GM19240 (cell line): ENCODE measurements around the gene ITGA1.

ENCODE experiments used
- DNase-seq: peaks from one replicate; pipeline ENCODE4 v3.0.0; 2011; ENCODE audit warnings: low spot score; ENCODE audit not compliant: insufficient read length

ITGA1 gene

DNA sequence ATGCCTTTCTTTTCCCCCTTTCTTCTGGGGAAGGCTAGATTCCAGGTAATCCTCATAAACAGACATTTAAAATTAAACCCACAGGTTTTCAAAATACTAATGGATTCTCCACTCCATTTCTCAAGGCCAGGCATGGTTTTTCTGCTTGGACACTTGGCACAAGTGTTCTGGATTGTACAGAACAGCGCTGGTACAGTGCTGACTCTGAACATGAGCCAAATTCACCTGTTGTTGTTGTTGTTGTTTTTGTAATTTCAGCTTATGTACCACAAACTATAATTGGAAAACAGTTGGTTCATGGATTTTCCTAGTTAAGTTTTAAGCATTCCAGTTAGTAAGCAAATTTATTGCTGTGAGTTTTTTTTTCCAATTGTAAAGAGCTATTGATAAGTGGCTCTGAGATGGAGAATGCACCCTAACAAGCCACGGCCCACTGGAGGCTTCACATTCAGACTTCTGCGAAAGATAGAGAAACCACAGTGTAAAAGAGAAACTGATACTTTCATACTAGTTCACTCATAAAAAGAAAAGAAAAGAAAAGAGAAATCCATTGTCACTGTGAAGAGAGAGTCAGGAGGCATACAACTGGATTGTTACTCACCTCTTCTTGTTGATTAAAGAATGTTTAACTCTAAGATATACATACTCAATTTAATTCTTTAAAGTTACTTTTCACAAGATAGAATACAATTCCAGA is 16.2 kb upstream of the ITGA1 start:
- no peak for DNase-seq

DNA sequence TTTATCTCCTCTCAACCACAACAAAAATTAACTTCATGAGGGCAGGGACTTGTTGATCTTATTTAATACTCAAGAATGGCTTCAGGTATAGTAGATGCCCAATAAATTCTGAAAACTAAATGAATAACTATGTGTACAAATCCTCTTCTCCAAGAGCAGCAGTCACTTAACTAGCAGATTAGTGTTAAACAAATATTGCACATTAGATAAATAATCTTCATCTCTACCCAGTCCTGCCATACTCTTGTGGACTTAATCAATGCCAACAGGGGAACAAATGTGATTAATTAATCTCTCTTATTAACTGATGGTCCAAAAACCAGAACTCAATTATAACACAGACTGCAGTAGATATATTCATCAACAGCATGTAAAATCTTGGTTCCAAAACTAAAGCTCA is 15.0 kb upstream of the ITGA1 start:
- no peak for DNase-seq

DNA sequence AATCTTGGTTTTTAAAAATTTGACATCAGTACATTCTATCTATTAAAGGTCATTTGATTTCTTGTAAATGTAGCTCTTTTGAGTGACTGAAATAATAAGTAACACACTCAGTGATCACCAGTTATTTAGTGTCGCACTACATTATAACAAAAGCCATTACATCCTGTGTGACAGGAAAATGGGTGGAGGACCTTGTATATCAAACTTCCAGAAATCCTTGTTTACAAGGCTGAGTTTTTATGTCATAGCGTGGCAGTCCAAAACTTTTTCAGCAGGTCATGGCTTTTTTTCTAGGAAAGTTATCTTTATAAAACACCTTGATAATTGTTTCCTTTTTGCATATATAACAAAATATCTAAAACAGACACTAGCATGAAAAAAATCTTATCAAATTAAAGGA is 14.4 kb upstream of the ITGA1 start:
- no peak for DNase-seq

DNA sequence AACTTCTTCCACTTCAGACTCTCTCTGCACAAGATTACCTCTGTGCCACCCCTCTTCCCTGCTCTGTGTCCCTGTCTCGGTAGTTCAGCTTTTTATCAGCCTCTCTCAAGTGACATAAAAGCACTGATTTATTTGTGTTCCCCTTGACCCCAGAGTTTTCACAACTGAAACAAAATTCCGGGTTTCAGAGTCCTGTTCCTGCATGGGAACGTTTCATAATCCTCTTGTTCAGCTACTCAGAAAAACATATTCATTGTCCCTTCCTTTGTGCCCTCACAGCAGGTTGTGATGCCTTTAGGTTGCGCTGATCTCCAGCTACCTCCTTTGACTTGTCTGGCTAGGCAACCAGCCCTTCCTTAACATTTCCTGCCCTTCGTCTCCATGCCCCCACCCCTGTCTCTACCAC is 13.7 kb upstream of the ITGA1 start:
- DNase-seq, result no peak

DNA sequence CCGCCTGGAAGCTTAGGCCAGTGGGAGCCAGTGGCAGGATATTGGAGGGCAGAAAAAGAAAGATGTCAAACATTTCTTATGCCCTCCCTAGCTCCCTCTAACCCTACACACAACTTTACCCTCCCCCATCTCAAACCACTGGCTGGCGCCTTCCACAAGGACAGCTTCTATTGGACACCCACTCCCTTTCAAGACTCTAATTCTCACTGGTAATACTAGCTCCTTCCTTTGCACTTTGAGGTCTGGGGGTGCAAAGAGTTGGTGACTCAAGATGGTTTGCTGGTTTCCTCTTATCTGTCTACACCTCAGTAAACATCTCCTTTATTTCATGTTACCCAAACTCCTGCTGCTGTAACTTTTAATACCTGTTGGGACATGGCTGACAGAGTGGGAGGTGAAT is 11.6 kb upstream of the ITGA1 start:
- DNase-seq, result no peak

DNA sequence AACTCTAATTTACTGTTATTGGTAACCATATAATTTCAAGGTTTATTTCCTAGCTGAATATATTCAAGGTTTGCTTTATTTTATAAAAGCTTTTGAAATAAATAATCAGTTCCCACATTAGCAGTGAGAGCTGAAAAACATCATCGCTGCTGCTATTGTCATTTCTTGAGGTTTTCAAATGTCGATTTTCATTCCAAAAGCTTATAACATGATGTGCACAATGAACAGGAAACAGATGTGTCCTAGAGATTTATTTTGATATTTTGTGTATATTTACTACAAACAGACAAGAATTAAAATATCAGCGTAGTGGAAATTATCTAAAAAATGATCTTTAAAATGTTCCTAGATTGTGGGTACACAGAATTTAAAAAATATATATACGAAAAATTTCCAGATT is 10.5 kb upstream of the ITGA1 start:
- no peak for DNase-seq

DNA sequence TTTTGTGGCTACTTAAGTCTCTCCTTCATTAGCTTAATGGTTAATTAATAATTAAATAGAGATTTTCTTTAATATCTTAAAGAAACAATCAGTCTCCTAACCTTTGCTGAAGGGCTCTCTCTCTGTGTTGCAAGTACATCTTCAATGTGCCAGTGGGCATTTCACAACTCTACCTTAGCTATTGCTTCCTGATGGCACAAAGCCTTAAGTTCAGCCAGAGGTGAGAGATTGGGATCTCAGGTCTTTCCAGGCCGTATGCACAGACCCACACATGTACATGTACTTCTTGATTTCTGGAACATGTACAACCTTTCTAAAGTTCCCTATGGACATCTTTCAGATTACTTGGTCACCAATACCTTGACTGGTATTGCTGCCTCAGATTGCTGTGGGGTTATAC is 8.9 kb upstream of the ITGA1 start:
- DNase-seq, result no peak

DNA sequence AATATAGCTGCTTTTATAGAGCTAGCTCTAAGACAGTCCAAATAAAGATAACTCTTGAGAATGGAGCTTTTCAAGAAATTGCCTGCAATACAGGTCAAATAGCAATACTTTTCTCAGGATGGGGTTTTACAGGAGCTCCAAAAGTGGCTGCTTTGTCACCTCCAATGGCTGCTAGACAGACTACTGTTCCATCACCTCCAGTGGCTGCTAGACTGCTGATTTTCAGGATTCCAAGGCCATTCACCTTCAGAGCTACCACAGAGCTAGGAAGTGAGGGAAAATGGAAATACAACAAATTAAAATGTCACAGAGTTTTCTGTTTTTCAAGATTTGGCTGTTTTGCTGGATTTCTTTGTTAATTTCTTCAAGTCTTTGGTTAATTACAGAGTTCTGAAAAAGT is 8.5 kb upstream of the ITGA1 start:
- no peak for DNase-seq

DNA sequence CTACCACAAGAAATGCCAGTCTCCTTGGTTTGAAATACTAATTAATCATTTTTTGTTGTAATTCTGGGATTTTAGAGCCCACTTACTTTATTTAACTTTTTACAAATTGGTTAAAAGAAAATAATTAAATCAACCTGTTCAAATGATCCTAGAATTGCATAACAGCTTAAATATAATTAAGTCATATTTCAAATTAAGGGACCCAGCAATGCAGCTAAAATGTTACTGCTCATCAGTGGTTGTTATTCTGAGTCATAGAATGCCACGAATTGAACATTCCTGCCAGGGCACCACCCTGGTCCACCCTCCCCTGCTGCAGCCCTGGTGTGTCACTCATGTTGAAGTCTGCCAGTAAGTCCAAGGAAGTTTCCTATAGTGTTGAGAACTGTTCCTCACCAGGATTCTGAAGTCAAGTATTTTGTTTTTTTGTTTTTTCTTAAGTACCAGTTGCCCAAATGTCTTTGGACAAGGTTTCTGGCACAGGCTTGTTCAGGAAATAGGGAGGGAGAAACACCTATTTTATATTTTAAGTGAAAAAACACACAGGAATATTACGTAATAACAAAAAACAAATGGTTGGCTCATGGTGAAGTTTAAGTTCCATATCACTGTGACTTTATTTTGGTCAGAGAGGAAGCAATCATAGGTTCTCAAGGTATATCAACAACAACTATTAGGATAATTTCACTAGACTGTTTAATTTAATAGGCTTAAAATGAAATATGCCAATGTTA is 4.3 kb upstream of the ITGA1 start:
- no peak for DNase-seq

DNA sequence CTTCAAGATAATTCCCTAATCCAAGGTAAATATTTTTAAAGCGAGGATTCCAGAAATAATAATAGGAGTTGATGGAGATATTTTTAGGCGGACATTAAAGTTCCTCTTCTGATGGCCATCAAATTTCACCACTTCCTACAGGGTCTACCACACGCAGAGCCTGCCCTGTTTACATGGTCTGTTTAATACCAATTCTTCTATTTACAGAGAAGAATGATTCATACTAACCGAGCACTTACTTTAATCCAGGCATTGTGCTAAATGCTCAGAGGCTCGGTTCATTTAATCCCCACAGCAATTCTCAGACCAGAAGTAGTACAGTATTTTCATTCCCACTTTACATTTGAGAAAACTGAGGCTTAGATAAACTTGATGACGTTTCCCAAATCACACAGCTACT is 3.0 kb upstream of the ITGA1 start:
- no peak for DNase-seq

DNA sequence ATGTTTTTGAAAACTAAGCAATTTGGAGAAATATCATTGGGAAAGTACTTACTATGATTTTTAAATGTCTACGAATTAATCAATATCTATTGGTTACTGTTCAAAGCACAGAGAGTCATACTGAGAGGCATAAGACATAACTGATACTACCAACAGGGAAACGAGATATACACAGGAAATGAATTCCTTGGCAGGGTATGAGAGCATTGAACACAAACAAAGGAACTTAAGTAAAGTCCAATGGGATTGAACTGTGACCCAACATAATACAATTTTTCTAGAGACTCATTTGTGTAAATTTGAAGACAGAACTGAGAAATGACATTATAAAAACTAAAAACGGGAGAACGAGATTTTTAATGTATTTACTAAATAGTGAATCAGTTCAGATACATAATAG is 1.3 kb upstream of the ITGA1 start:
- no peak for DNase-seq

DNA sequence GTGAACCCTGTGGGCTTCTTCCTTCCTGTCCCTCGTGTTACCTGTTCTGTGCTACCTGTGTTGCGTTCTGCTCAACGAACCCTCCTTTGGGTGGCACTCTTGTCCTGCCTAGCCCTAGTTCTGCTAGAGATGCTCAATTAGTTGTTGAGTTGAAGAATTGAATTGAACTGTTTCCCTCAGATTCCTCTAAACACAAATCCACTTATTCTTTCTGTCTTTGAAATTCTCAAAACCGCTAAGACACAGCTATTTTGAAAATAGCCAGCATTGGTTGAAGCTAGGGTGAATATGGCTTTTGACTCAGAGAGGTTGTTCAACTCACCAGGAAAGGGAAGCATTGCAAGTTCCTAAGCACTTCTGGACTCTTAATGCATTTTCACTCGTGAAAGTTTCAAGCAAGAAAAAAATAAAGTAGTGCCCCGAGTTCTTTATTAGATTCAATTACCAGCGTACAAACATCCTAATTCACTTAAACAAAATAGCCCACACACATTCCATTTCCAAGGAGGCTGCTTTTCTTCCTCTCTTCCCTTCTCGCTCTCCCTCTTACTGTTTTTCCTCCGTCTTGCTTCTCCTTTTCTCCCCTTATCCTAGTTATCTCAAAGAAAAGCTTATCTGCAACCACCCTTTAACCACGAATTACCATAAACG is 642 bp upstream of the ITGA1 start:
- DNase-seq, result no peak

DNA sequence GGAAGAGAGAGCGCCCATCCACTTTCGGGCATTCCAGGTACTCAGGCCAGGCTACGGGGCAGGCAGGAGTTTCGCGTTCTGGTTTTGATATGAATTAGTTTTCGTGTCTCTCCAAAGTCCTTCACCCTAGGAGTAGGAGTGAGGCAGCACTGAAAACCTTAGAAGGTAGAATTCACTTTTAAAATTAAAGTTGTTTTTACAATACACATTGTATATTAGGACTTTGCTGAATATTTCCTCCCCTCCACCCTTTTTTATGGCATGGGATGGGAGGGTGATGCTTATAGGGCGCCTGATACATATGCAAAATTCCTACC is 747 bp downstream of the ITGA1 start:
- DNase-seq, result no peak

DNA sequence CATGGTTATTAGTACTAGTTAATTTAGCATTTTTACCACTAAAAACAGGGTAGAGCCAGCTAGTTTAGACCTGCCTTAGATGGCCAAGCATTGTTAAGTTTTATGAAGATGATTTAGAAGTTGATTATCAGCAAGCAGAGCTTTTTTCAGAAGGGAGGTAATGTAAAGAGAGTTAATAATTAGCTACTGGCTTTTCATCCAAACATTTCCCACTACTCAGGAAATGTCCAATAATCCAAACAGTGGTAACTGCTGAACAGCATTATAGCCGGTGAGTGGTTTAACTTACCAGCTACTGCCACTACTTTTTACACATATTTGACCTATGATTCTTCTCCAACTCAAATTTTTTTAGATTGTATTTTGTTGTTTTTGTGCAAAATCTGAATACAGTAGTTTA is 1.7 kb downstream of the ITGA1 start:
- no peak for DNase-seq

DNA sequence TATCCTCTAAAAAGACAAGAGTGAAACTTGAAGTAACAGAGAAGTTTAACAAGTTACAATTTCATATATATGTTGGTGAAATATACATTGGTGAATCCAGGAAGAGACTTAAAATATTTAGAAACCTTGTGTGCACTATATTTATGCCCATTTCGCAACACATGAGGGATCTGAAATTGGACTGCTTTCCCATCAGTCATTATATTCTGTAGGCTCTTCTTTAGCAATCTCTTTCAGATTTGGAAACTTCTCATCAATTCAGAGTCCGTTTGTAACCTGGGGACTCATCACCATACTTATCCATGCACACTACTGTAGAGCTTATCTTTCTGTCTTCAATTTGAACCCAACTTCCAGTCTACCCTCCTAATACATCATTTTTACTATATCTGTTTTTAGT is 2.1 kb downstream of the ITGA1 start:
- DNase-seq, result no peak

DNA sequence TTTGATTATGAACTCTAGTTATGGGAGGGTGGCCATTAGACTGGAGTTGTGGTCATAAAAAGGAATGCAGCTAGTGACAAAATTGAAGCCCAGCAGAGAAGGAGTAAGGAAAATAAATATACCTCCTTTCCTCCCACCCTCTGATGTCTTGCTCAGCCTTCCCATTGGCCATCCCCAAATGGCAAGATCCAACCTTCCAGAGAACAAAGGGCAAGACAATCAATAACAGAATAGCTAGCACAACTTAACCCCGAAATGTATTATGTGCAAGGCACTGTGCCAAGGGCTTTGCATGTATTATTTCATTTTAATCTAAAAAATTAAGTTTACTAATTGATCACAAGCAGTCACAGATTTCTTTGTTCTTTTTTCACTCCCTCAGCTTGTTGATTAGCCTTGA is 3.6 kb downstream of the ITGA1 start:
- no peak for DNase-seq

DNA sequence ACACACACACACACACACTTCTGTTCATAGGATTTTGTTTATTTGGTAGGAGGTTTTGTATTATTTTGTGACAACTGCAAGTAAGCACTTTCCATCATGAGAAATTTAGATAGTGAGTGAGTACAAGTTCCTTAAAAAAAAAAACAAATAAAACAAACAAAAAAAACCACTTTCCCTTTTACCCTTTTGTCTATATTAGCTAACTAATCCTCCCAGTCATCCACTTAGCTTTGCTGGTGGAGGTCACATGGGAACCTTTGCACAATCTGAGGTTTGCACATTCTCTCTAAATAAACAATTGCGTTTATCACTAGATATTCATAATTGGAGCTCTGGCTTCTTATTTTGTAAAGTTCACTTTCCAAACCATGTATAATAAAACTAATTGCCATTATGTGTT is 6.8 kb downstream of the ITGA1 start:
- no peak for DNase-seq

DNA sequence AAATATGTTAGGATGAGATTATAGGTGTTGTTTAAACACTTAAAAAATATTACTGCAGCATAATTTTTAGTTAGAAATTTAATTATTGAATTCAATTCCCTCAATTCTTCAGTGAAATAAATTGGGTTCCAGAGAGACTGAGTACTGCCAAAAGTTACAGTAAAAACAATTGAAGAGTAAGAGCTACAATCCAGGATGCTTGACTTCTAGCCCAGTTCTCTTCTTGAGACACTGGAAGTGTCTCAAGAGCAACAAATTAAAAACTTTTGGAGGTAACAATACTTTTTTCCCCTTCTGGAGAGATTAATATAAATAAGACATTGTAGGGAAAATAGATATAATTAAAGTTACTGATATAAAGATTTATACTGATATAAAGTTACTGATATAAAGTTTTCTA is 8.3 kb downstream of the ITGA1 start:
- no peak for DNase-seq

DNA sequence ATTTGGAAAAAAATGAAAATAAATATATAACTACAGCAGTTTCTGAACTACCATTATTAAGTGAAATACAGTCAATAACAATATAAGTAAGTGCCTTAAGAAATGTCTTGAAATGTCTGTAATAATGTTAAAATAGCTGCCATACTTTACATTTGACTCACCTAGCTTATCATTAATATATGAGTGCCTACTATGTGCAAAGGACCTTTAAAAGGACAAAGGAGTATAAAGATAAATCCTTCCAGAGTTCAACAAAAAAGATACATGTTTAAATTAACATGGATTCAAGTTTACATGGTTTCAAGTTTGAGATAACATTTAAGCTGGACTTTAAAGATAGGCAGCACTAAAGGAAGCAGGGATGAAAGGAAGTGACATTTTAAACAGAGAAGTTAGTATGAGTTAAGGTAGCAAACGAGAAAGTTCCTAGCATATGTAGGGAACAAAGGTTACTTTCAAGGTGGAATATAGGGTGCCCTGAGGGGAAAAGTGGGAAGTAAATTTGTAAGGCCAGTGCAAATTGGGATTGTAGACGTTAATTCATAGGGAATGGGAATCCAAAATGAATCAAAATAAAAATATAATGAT is 8.9 kb downstream of the ITGA1 start:
- DNase-seq, result no peak

DNA sequence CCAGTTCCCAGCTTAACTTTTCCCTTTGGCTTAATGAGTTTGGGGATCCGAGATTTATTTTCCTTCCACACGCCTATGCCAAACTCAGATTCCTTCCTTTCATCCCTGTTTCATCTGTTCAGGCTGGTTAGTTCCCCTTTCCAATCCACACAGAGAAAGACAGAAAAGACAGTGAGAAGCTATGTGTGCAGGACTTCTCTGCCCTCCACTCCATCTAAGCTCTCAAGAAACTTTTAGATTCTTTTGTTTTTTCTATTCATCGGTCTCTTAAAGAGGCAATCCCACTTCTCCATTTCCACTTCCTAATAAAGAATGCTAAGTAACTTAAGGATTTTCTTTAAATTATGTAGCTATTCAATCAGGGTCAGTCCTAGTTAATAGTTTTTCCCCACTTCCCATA is 11.2 kb downstream of the ITGA1 start:
- DNase-seq, result no peak

DNA sequence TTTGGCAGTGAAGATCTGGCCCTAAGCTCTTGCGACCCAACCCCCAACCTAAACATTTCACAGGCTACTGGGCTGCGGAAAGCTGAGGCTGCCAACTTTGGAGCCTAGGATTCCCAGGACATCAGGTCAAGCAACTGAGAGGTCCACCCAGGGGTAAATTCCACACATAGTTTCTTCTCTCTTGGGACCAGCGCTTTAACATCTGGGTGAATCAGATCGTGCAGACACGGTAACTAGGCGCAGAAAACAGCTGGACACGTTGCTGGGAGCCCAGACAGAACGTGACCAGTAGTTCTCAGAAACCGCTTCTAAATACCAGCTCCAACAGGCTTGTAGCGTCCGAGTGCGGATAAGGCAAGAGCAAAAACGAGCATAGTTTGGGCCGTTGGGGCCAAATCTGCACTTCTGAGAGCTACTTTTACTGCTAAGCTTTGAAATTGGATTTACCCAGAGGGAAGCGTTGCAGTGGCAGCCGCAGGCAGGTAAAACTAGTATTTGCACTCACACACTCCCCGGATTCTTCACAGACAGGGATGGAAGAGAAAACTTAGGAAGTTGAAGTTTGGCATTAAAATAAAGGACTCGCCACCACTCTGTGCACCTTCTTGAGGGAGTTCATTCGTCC is 11.8 kb downstream of the ITGA1 start:
- no peak for DNase-seq

DNA sequence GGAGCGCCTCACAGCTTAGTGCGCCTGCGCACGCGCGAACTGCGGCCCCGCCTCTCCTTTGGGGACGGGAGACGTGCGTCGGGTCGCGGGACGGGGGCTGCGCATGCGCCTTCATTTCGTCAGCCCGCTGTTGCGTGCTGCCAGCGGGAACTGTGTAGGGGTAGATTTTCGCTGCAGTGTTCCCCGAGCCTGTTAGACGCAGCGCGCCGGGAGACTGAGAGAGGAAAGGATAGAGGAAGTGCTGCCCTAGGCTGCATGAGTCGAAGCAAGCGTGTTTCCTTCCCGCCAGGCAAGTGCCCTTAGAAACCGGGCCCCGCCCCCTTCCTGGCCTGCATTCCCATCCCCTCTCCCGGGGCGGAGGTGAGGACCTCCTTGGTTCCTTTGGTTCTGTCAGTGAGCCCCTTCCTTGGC is 12.3 kb downstream of the ITGA1 start:
- peak; percentile 48 for DNase-seq
